ENCODE results near the gene TRNT1. TPM values are rescaled to one million over a fixed set of nuclear protein-coding genes. Genes with fewer than 3 reads are reported as not detected.

The TRNT1 gene
- total RNA-seq, 1 experiment from 2014 or later = 21.4 TPM

DNA sequence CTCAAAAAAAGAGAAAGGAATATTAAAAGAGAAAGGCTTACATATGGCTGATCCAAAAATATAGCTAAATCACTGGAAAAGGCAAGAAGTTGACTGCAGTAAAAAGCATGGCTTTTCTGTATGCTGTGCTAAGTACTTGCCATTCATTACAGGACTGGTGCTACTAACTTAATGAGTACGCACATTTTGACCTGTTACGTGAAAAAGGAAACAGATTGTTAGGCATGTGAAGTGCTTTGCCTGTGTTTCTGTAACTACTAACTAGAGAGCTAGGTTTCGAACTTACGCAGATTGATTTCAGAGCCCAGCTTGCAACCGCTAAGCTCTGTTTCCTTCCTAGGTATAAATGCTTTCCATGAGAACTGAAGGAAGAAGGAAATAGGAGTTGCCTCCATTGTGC is 2.8 kb downstream of the TRNT1 start:
- H3K4me1 ChIP-seq (ENCODE audit: control insufficient read depth in 1 of 2, insufficient read depth in 2 of 2, low read length in 2 of 2) = peaks cover 3 to 18% of the 10 kb centered on the region in 2 experiments; a peak in 2 of 4 replicates
- BruUV-seq (replicated peaks) = no TSS peak
- no peak overlapping the region for H3K9ac ChIP-seq (ENCODE audit: low read length)
- ChIA-PET RAD21 (ENCODE audit: low non-redundant PET in 1 of 2, low total read pairs in 2 of 2, uncharacterized antibody in 2 of 2, unreplicated experiment in 2 of 2) (no interaction called here), CTCF (no interaction called here), POLR2A (no interaction called here)
- H3K4me2 ChIP-seq (ENCODE audit: low read length) = no peak overlapping the region
- intact Hi-C loops (cut with micrococcal nuclease) = no loop called here
- H3K9me2 ChIP-seq (ENCODE audit: insufficient read depth) = no peaks in the 10 kb centered on the region
- no peaks in the 10 kb centered on the region for H3K27me3 ChIP-seq (ENCODE audit: insufficient read depth, low read length)
- no peak overlapping the region for H3K27ac ChIP-seq (ENCODE audit: low read depth, low read length)
- peaks cover 14 to 18% of the 10 kb centered on the region in 2 experiments; a peak in 3 of 4 replicates for H3K36me3 ChIP-seq (ENCODE audit: control insufficient read depth in 1 of 2, insufficient read depth in 2 of 2, low read length in 2 of 2)
- peaks cover 7% of the 10 kb centered on the region; the same call in 1 of the 2 replicates for H4K20me1 ChIP-seq (ENCODE audit: insufficient read depth)
- no peak for TF ChIP-seq SP1 (IDR thresholded peaks at IDR 0.05; ENCODE audit: low read depth)
- TF ChIP-seq, protein P1, sequence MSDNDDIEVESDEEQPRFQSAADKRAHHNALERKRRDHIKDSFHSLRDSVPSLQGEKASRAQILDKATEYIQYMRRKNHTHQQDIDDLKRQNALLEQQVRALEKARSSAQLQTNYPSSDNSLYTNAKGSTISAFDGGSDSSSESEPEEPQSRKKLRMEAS (IDR thresholded peaks at IDR 0.05) = no peak
- TF ChIP-seq ZFX (IDR thresholded peaks at IDR 0.05) = no peak
- TF ChIP-seq, protein P2, sequence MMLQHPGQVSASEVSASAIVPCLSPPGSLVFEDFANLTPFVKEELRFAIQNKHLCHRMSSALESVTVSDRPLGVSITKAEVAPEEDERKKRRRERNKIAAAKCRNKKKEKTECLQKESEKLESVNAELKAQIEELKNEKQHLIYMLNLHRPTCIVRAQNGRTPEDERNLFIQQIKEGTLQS (IDR thresholded peaks at IDR 0.05) = no peak
- TF ChIP-seq, protein P3, sequence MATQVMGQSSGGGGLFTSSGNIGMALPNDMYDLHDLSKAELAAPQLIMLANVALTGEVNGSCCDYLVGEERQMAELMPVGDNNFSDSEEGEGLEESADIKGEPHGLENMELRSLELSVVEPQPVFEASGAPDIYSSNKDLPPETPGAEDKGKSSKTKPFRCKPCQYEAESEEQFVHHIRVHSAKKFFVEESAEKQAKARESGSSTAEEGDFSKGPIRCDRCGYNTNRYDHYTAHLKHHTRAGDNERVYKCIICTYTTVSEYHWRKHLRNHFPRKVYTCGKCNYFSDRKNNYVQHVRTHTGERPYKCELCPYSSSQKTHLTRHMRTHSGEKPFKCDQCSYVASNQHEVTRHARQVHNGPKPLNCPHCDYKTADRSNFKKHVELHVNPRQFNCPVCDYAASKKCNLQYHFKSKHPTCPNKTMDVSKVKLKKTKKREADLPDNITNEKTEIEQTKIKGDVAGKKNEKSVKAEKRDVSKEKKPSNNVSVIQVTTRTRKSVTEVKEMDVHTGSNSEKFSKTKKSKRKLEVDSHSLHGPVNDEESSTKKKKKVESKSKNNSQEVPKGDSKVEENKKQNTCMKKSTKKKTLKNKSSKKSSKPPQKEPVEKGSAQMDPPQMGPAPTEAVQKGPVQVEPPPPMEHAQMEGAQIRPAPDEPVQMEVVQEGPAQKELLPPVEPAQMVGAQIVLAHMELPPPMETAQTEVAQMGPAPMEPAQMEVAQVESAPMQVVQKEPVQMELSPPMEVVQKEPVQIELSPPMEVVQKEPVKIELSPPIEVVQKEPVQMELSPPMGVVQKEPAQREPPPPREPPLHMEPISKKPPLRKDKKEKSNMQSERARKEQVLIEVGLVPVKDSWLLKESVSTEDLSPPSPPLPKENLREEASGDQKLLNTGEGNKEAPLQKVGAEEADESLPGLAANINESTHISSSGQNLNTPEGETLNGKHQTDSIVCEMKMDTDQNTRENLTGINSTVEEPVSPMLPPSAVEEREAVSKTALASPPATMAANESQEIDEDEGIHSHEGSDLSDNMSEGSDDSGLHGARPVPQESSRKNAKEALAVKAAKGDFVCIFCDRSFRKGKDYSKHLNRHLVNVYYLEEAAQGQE (IDR thresholded peaks at IDR 0.05; ENCODE audit: low read depth) = no peak
- no peak for TF ChIP-seq POLR2AphosphoS5 (IDR thresholded peaks at IDR 0.05; ENCODE audit: low read depth, low read length)
- no peak for TF ChIP-seq CEBPB (IDR thresholded peaks at IDR 0.05; ENCODE audit: low read depth)
- no peak for TF ChIP-seq EZH2 (IDR thresholded peaks at IDR 0.05)
- no peak for TF ChIP-seq ZNF274 (IDR thresholded peaks at IDR 0.05; ENCODE audit: low read depth, low read length)
- TF ChIP-seq EGR1 (IDR thresholded peaks at IDR 0.05; ENCODE audit: low read depth) = no peak
- TF ChIP-seq SIN3A (IDR thresholded peaks at IDR 0.05; ENCODE audit: low read depth) = no peak
- TF ChIP-seq YY1 (IDR thresholded peaks at IDR 0.05; ENCODE audit: extremely low read depth, insufficient replicate concordance, low read depth, low read length) = no peak
- no peak for TF ChIP-seq EZH2phosphoT487 (IDR thresholded peaks at IDR 0.05; ENCODE audit: borderline replicate concordance)
- TF ChIP-seq RAD21 (IDR thresholded peaks at IDR 0.05; ENCODE audit: low read depth) = no peak
- TF ChIP-seq, protein P4, sequence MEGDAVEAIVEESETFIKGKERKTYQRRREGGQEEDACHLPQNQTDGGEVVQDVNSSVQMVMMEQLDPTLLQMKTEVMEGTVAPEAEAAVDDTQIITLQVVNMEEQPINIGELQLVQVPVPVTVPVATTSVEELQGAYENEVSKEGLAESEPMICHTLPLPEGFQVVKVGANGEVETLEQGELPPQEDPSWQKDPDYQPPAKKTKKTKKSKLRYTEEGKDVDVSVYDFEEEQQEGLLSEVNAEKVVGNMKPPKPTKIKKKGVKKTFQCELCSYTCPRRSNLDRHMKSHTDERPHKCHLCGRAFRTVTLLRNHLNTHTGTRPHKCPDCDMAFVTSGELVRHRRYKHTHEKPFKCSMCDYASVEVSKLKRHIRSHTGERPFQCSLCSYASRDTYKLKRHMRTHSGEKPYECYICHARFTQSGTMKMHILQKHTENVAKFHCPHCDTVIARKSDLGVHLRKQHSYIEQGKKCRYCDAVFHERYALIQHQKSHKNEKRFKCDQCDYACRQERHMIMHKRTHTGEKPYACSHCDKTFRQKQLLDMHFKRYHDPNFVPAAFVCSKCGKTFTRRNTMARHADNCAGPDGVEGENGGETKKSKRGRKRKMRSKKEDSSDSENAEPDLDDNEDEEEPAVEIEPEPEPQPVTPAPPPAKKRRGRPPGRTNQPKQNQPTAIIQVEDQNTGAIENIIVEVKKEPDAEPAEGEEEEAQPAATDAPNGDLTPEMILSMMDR (IDR thresholded peaks at IDR 0.05 in 2 of 3, conservative IDR thresholded peaks at IDR 0.05 in 1 of 3; ENCODE audit: borderline replicate concordance in 1 of 3, insufficient read depth in 1 of 3, low read depth in 2 of 3, low read length in 2 of 3) = no peak
- TF ChIP-seq POLR2A (IDR thresholded peaks at IDR 0.05; ENCODE audit: borderline replicate concordance, extremely low read depth, insufficient read depth, insufficient read length) = no peak
- TF ChIP-seq CBX3 (IDR thresholded peaks at IDR 0.05; ENCODE audit: low read depth) = no peak
- no peak for TF ChIP-seq JUND (IDR thresholded peaks at IDR 0.05)
- no peak for ATAC-seq
- no peak overlapping the region for H3K4me3 ChIP-seq (replicated peaks in 1 of 2; ENCODE audit: low read depth in 1 of 2, low read length in 2 of 2)
- DNase-seq (ENCODE audit: low read depth, low spot score) = no peak
- no peaks in the 10 kb centered on the region for H3K9me3 ChIP-seq (ENCODE audit: control insufficient read depth in 1 of 2, insufficient read depth in 1 of 2, low read depth in 1 of 2, low read length in 2 of 2)
- peaks cover 65% of the 10 kb centered on the region for H3K79me2 ChIP-seq (ENCODE audit: insufficient read depth, low read length)
- H2AFZ ChIP-seq (ENCODE audit: low read depth, low read length, poor library complexity, severe bottlenecking) = no peak overlapping the region
